ENCODE results near the gene NFATC3. TPM values are rescaled to one million over a fixed set of nuclear protein-coding genes. Genes with fewer than 3 reads are reported as not detected.
"Not testable (repeated sequence)": the region's sequence is repeated elsewhere in the genome, so short reads cannot be mapped to it uniquely, and the experiment has no call there.

NFATC3 gene
- total RNA-seq, 4 donors from 2014 or later, result 27.5 to 107 (median 41.6) TPM

GRCh38 chr16:68128577-68129305, 43.6 kb downstream of the NFATC3 start:
- intact Hi-C loops (cut with DNase I; ENCODE audit: low total_unique reads), result no loop called here
- H3K27me3 ChIP-seq, result no peaks in the 10 kb centered on the region
- 65 to 77% methylated on average over 4 to 6 of the region's 6 CpGs for WGBS, 2 donors (ENCODE audit: low coverage in 1 of 2)
- DNase-seq, result no peak
- H3K4me1 ChIP-seq, result peaks cover 0 to 22% (median 3%) of the 10 kb centered on the region in 4 donors
- H3K4me3 ChIP-seq, result no peak overlapping the region
- in situ Hi-C loops (cut with MboI; ENCODE audit: low pct_ligation_motif_present in 1 of 4, low pct_unique_long_range_greater_than_20kb in 1 of 4, low sequenced_read_pairs in 3 of 4), result no loop called here
- no peaks in the 10 kb centered on the region for H3K9me3 ChIP-seq
- no peak for TF ChIP-seq EP300 (IDR thresholded peaks at IDR 0.05; ENCODE audit: low read depth)
- no peak overlapping the region for H3K27ac ChIP-seq
- H3K36me3 ChIP-seq, result peaks cover 0 to 7% (median 2%) of the 10 kb centered on the region in 4 donors

GRCh38 chr16:68130520-68130919, 45.4 kb downstream of the NFATC3 start:
- peaks cover 0 to 7% (median 2%) of the 10 kb centered on the region in 4 donors for H3K36me3 ChIP-seq
- DNase-seq, result no peak
- intact Hi-C loops (cut with DNase I; ENCODE audit: low total_unique reads) (no loop called here), in situ Hi-C loops (cut with MboI; ENCODE audit: low pct_ligation_motif_present in 1 of 4, low pct_unique_long_range_greater_than_20kb in 1 of 4, low sequenced_read_pairs in 3 of 4) (no loop called here)
- WGBS, 2 donors (ENCODE audit: low coverage in 1 of 2), result 83 to 84% methylated on average over 3 of the region's 3 CpGs
- H3K27me3 ChIP-seq, result no peaks in the 10 kb centered on the region
- H3K4me1 ChIP-seq, result peaks cover 0 to 22% (median 3%) of the 10 kb centered on the region in 4 donors
- no peak for TF ChIP-seq CTCF (IDR thresholded peaks at IDR 0.05)
- TF ChIP-seq POLR2A (IDR thresholded peaks at IDR 0.05), result no peak
- no peak for TF ChIP-seq EP300 (IDR thresholded peaks at IDR 0.05; ENCODE audit: low read depth)
- no peak for TF ChIP-seq POLR2AphosphoS5 (IDR thresholded peaks at IDR 0.05)
- H3K4me3 ChIP-seq, result no peak overlapping the region
- H3K9me3 ChIP-seq, result no peaks in the 10 kb centered on the region
- no peak overlapping the region for H3K27ac ChIP-seq

- no peak for TF ChIP-seq EP300 (IDR thresholded peaks at IDR 0.05; ENCODE audit: low read depth)
- TF ChIP-seq POLR2A (IDR thresholded peaks at IDR 0.05), result no peak
- no peak for TF ChIP-seq POLR2AphosphoS5 (IDR thresholded peaks at IDR 0.05)
- no peak for TF ChIP-seq CTCF (IDR thresholded peaks at IDR 0.05)
- 72 to 79% methylated on average over 2 of the region's 2 CpGs for WGBS, 2 donors (ENCODE audit: low coverage in 1 of 2)
- Histone ChIP-seq H3K9me3 (no peaks in the 10 kb centered on the region), H3K4me1 (peaks cover 0 to 22% (median 3%) of the 10 kb centered on the region in 4 donors), H3K27me3 (no peaks in the 10 kb centered on the region), H3K27ac (no peak overlapping the region), H3K36me3 (no peaks in the 10 kb centered on the region), H3K4me3 (no peak overlapping the region)
- DNase-seq, result no peak
- intact Hi-C loops (cut with DNase I; ENCODE audit: low total_unique reads) (no loop called here), in situ Hi-C loops (cut with MboI; ENCODE audit: low pct_ligation_motif_present in 1 of 4, low pct_unique_long_range_greater_than_20kb in 1 of 4, low sequenced_read_pairs in 3 of 4) (no loop called here)
Observed at GRCh38 chr16:68131813-68132706, 46.9 kb downstream of the NFATC3 start.

- H3K4me3 ChIP-seq; intact Hi-C loops (cut with DNase I; ENCODE audit: low total_unique reads); DNase-seq; H3K36me3 ChIP-seq; H3K27me3 ChIP-seq; H3K9me3 ChIP-seq; H3K27ac ChIP-seq; in situ Hi-C loops (cut with MboI; ENCODE audit: low pct_ligation_motif_present in 1 of 4, low pct_unique_long_range_greater_than_20kb in 1 of 4, low sequenced_read_pairs in 3 of 4): not testable (repeated sequence)
- peaks cover 0 to 22% (median 3%) of the 10 kb centered on the region in 4 donors for H3K4me1 ChIP-seq
- 85 to 92% methylated on average over 4 of the region's 4 CpGs for whole genome bisulfite sequencing, 2 donors (ENCODE audit: low coverage in 1 of 2)
Observed at GRCh38 chr16:68133000-68133399, 47.8 kb downstream of the NFATC3 start.

- H3K4me3 ChIP-seq, result no peak overlapping the region
- no peak overlapping the region for H3K27ac ChIP-seq
- no peak for DNase-seq
- H3K27me3 ChIP-seq, result no peaks in the 10 kb centered on the region
- TF ChIP-seq POLR2A (IDR thresholded peaks at IDR 0.05) (no peak), CTCF (IDR thresholded peaks at IDR 0.05) (no peak)
- H3K36me3 ChIP-seq, result peaks cover 0 to 4% (median 0%) of the 10 kb centered on the region in 4 donors
- peaks cover 0 to 12% (median 3%) of the 10 kb centered on the region in 4 donors for H3K4me1 ChIP-seq
- intact Hi-C loops (cut with DNase I; ENCODE audit: low total_unique reads) (no loop called here), in situ Hi-C loops (cut with MboI; ENCODE audit: low pct_ligation_motif_present in 1 of 4, low pct_unique_long_range_greater_than_20kb in 1 of 4, low sequenced_read_pairs in 3 of 4) (no loop called here)
- WGBS, 2 donors (ENCODE audit: low coverage in 1 of 2), result 96 to 100% methylated on average over 1 of the region's 1 CpG
- H3K9me3 ChIP-seq, result no peaks in the 10 kb centered on the region
Observed at GRCh38 chr16:68134644-68135043, 49.5 kb downstream of the NFATC3 start.
